Panc1 (cell line): ENCODE data around the gene ONECUT3. TPM values are rescaled to one million over a fixed set of nuclear protein-coding genes. Genes with fewer than 3 reads are reported as not detected.

Source experiments
- ATAC-seq: fragments of 200-7000 bp; cut with Tn5 transposase; 2 replicates; pipeline ENCODE4 v1.9.1; 2020; ENCODE audit warnings: mild to moderate bottlenecking, moderate library complexity
- BruUV-seq: library from RNA; stranded (reverse); fragments of 400-500 nt; replicated peaks from 2 replicates; lab custom pipeline; 2021; lab: Mats Ljungman, UMichigan
- CTCF ChIA-PET: fragments of 300-600 bp; sonication (Branson Sonifier 250); formaldehyde crosslinking; loops from one replicate; lab custom pipeline; 2022; ENCODE audit warnings: antibody characterized with exemption; lab: Charles Lee
- POLR2A ChIA-PET: fragments of 300-600 bp; sonication (Branson Sonifier 250); formaldehyde crosslinking; loops from one replicate; lab custom pipeline; 2022; ENCODE audit warnings: antibody characterized with exemption; lab: Charles Lee
- DNase-seq: peaks from one replicate; pipeline ENCODE4 v3.0.0-alpha.2; 2010; ENCODE audit warnings: low read depth, low spot score
- H3K27ac ChIP-seq: 2 replicates; pipeline ENCODE4 v1.5.1; 2011; ENCODE audit warnings: mild to moderate bottlenecking, low read length, inconsistent platforms
- H3K27me3 ChIP-seq: fragments of 200-500 bp; sonication (Bioruptor generic); 2 replicates; pipeline ENCODE4 v1.6.0; 2014; ENCODE audit warnings: low read length, inconsistent platforms; ENCODE audit not compliant: control insufficient read depth, insufficient read depth
- H3K36me3 ChIP-seq: fragments of 200-500 bp; sonication (Bioruptor generic); 2 replicates; pipeline ENCODE4 v1.5.1; 2014; ENCODE audit warnings: inconsistent platforms, mild to moderate bottlenecking, low read length, moderate library complexity; ENCODE audit not compliant: control insufficient read depth, insufficient read depth
- H3K4me1 ChIP-seq: 2 replicates; pipeline ENCODE4 v1.5.1; 2011; ENCODE audit warnings: inconsistent platforms, mild to moderate bottlenecking, low read length, moderate library complexity; ENCODE audit not compliant: control insufficient read depth, insufficient read depth
- H3K4me3 ChIP-seq, 2 experiments: 2 replicates each; pipeline ENCODE4 v1.5.1; 2011 to 2012; ENCODE audit warnings: low read depth in 2 of 2, low read length in 2 of 2, mild to moderate bottlenecking in 2 of 2, inconsistent platforms in 1 of 2, moderate library complexity in 1 of 2
- H3K9me3 ChIP-seq: fragments of 200-500 bp; sonication (Bioruptor generic); 2 replicates; pipeline ENCODE4 v1.5.1; 2014; ENCODE audit warnings: low read depth, mild to moderate bottlenecking, inconsistent platforms, low read length, moderate library complexity; ENCODE audit not compliant: control insufficient read depth, insufficient read depth
- CTCF ChIP-seq: fragments of 450-650 bp; IDR thresholded peaks from 2 replicates; pipeline ENCODE4 v1.5.1; 2017; ENCODE audit warnings: mild to moderate bottlenecking
- POLR2AphosphoS5 ChIP-seq: IDR thresholded peaks from 2 replicates; pipeline ENCODE4 v1.6.1; 2012; ENCODE audit warnings: mild to moderate bottlenecking, low read depth, low read length, moderate library complexity
- REST ChIP-seq, 2 experiments: IDR thresholded peaks; 2 replicates each; pipeline ENCODE4 v1.6.1; 2011 to 2012; ENCODE audit warnings: low read depth in 2 of 2, control low read depth in 1 of 2, low read length in 1 of 2, mild to moderate bottlenecking in 1 of 2, moderate library complexity in 1 of 2; ENCODE audit not compliant: insufficient read depth in 1 of 2
- SIN3A ChIP-seq: IDR thresholded peaks from 2 replicates; pipeline ENCODE4 v1.6.1; 2012; ENCODE audit warnings: low read depth, mild to moderate bottlenecking, low read length, moderate library complexity, borderline replicate concordance; ENCODE audit not compliant: insufficient read depth
- TCF7L2 ChIP-seq: IDR thresholded peaks from 2 replicates; pipeline ENCODE4 v1.6.1; 2011; ENCODE audit warnings: mild to moderate bottlenecking, low read depth, low read length, inconsistent platforms
- in situ Hi-C: cut with HindIII; loops from 2 replicates; pipeline ENCODE4 v1.10.0; 2016; ENCODE audit warnings: low sequenced_read_pairs, low pct_unique_long_range_greater_than_20kb
- intact Hi-C: fragments of 100-400 bp; cut with micrococcal nuclease; formaldehyde crosslinking; loops from one replicate; pipeline ENCODE4 v1.10.0; 2022; ENCODE audit not compliant: unreplicated experiment
- total RNA-seq: library from RNA; stranded (reverse); gene quantifications from one replicate; pipeline ENCODE4 v1.2.1, GENCODE V29; 2021; ENCODE audit not compliant: unreplicated experiment

ONECUT3 gene
- total RNA-seq, 1 experiment from 2014 or later, result 16.5 TPM

GRCh38 chr19:1730157-1730556 is 23.1 kb upstream of the ONECUT3 start:
- BruUV-seq, result no TSS peak
- DNase-seq, result no peak
- no peaks in the 10 kb centered on the region for H3K36me3 ChIP-seq
- ChIA-PET CTCF (no interaction called here), POLR2A (no interaction called here)
- H3K27me3 ChIP-seq, result no peaks in the 10 kb centered on the region
- no peaks in the 10 kb centered on the region for H3K9me3 ChIP-seq
- in situ Hi-C loops (no loop called here), intact Hi-C loops (no loop called here)
- H3K4me3 ChIP-seq, result no peak overlapping the region
- no peak for ATAC-seq
- no peak for TF ChIP-seq SIN3A
- no peak for TF ChIP-seq POLR2AphosphoS5
- TF ChIP-seq TCF7L2, result no peak
- no peak for TF ChIP-seq REST (IDR thresholded peaks at IDR 0.05; ENCODE audit: insufficient read depth in 1 of 2, low read depth in 2 of 2, low read length in 1 of 2)
- TF ChIP-seq CTCF, result no peak
- peaks cover 3% of the 10 kb centered on the region; the same call in 1 of the 2 replicates for H3K4me1 ChIP-seq
- H3K27ac ChIP-seq, result no peak overlapping the region

GRCh38 chr19:1734321-1734966 is 18.9 kb upstream of the ONECUT3 start:
- in situ Hi-C loops (no loop called here), intact Hi-C loops (no loop called here)
- Histone ChIP-seq H3K36me3 (no peaks in the 10 kb centered on the region), H3K4me3 (no peak overlapping the region), H3K9me3 (no peaks in the 10 kb centered on the region), H3K27ac (no peak overlapping the region), H3K27me3 (no peaks in the 10 kb centered on the region), H3K4me1 (no peaks in the 10 kb centered on the region)
- no peak for ATAC-seq
- no TSS peak for BruUV-seq
- POLR2A ChIA-PET, result no interaction called here
- CTCF ChIA-PET, result no interaction called here
- no peak for DNase-seq
- TF ChIP-seq REST (IDR thresholded peaks at IDR 0.05; ENCODE audit: insufficient read depth in 1 of 2, low read depth in 2 of 2, low read length in 1 of 2) (no peak), TCF7L2 (no peak), CTCF (no peak), POLR2AphosphoS5 (no peak), SIN3A (no peak)
